HG03103 (cell line): ENCODE data around the gene METTL24.
"Not testable (repeated sequence)": the region's sequence is repeated elsewhere in the genome, so short reads cannot be mapped to it uniquely, and the experiment has no call there.

Experiments used
- ATAC-seq: cut with Tn5 transposase; IDR thresholded peaks from one replicate; pipeline ENCODE4 v1.9.1; 2021; ENCODE audit warnings: low read depth; ENCODE audit not compliant: unreplicated experiment

METTL24 gene

DNA sequence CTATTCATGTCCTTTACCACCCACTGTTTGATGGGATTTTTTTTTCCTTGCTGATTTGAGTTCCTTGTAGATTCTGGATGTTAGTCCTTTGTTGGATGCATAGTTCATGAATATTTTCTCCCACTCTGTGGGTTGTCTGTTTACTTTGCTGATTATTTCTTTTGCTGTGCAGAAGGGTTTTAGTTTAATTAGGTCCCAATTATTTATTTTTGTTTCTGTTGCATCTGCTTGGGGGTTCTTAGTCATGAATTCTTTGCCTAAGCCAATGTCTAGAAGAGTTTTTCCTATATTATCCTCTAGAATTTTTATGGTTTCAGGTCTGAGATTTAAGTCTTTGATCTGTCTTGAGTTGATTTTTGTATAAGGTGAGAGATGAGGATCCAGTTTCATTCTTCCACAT lies 85.4 kb downstream of the METTL24 start:
- ATAC-seq, result not testable (repeated sequence)

DNA sequence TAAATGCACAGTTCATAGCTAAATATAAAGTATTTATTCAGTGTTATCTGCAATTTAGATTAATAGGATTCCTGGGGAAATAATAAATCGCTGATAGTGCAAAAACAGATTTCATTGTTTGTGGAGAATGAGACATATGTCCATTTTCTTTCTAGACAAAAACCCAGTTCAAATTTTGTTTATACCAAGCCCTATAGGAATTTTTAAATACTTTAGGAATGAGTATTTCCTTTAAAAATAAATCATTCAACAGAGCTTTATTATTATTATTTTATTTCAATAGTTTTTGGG lies 86.5 kb downstream of the METTL24 start:
- no peak for ATAC-seq

DNA sequence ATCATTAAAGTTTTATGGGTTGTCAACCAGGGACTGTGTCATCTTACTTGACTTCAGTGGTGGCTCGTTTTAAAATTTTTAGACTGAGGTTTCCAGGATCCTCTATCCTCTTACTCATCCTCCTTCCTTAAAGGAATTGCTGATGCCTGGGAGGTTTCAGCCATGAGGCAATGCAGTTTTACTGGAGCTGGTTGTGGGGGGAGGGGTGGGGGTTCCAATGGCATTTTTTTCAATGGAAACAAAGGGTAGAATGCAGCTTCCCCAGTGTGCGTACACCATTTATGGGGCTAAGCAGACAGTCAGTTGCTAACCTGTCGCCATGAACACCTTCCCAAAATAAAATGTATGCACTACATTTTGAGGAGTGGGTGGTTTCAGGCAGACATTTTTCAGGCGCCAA lies 88.0 kb downstream of the METTL24 start:
- ATAC-seq, result no peak

DNA sequence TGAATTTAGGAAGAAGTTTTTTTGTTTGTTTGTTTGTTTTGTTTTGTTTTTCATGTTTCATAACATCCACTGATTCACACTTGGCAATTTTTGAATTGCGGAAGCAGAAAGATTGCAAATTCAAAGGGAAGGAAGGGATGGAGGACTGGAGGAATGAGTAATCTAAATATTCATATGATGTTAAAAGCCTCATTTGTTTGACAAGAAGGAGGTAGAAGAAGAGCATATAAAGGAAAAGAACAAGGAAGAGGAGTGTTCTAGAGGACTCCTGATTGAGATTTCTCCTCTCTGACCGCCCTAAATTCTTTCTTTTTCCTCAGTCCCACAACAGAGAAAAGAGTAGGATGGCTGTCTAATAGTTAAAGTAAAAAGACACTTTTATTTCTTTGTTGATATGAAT lies 88.5 kb downstream of the METTL24 start:
- no peak for ATAC-seq

DNA sequence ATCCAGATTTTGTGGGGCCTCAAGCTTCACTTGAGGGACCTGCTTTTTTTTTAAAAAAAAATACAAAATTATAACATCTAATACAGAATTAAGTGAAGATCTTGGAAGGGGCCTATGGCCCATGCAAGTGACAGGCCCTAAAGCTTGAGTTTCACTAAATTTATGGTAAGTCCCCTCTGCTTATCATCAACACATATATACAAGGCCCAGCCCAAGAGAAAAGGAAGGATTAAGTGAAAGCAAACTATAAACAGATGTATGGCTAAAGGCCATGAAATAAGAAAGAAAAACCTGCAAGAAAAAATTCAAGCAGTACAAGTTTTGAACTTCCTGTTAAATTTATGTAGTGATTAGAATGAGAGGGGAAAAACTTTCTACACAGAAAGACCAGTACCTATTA lies 91.2 kb downstream of the METTL24 start:
- no peak for ATAC-seq

DNA sequence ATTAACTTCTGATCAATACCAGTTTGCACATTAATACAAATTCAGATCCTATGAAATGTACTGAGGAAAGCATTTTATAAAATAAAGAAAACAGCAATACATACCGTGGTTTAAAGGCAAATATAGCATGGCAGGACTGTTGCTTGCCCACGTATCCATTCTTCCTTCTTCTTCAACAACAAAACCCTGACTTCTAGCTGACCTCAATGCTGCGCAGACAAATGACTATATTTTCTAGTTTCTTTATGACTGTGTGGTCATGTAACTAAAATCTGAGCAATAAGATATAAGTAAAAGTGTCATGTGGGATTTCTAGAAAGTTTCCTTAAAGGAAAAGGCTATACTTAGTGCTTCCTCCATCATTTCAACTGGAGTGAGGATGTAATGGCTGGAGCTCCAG lies 92.9 kb downstream of the METTL24 start:
- no peak for ATAC-seq

DNA sequence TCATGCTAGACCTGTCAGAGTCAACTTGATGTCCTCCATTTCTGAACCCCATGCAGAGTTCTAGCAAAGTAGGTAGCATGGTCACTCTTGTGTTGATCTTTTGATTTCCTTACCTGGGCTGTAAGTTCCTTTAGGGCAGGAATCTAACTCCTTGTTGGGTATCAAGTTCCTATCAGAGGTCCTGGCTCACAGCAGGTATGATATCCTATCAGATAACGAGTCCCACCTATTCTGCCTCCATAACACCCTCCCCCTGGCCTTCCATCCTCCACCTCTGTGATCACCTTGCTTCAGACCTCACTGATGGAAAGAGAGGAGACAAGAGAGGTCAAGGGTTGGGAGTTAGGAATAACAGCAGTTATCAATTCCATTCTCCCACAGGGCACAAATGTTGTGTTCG lies 101.8 kb downstream of the METTL24 start:
- no peak for ATAC-seq

DNA sequence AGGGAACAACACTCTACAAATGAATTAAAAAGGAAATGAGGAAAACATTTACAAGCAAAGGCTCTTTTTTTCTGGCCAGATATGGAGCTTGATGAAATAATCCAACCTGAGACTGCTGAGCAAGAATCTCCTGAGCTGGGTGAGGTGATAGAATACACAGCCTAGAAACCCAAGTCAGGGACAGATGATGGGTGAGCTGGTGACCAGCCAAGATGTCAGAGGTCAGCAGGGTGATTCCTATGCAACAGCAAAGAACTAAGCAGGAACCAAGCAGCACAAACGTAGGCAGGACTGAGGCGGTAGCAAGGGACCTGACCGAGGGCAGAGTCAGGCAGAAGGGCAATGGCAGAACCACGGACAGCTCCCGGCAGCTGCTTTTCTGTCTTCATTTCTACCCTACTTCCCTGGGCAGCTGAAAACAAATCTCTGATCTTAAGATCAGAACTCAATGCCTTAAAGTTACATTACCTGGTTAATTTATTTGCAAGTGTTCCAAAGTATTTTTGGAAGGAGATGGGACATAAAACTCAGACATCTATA lies 102.9 kb downstream of the METTL24 start:
- no peak for ATAC-seq

DNA sequence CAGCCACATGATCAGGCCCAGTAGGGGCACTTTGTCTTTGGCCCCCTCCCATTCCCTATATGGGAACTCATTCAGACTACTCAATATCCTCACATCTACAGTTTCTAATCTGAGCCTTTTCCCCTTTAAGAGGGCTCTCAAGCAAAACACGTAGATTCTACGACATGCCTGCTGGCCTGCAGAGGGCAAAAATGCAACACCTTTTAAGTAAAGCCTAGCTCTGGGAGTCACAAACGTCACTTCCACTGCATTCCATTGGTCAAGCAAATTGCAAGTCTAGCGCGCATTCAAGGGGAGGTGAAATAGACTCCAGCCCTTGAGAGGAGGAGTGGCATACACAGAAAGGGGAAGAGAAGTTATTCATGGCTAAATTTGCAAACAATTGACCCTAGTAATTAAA lies 107.3 kb downstream of the METTL24 start:
- no peak for ATAC-seq

DNA sequence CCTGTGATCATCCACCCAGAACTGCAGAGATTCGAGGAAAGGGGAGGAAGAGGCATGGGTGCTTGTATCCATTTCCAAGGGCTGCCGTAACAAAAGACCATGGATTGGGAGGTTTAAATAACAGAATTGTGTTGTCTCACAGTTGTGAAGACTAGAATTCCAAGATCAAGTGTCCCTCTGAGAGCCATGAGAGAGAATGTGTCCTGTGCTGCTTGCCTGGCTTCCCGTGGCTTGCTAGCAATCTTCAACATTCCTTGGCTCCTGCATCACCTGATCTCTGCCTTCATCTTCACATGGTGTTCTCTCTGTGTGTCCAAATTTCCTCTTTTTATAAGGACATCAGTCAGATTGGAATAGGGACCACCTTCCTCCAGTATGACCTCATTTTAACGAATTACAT lies 108.1 kb downstream of the METTL24 start:
- ATAC-seq, result no peak

DNA sequence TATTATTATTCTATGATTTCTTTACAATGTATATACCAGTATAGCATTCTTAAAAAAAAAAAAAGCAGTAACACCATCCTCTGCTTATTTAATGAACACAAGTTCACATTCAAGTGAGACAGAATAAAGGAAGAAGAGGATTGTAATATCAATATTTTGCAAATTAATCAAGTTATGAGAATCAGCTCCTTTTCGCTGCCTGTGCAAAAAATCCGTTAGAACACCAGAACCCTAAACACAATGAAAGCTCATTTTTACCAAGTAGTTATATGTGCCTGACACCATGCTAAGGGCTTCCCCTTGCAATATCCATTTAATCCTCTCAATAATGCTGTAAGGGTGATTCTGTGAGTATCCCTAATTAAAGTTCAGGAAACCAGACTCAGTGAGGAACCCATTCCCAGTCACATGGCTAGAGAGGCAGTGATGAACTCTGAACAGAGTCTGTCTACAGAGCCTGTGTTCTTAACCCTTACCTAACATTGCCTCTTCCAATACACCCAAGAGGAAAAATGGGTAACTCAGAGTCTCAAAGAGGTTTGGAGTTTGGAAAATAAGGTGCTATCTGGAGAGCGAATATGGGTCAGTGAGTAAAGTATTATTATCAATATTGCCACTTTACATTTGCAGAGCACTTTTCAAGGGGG lies 111.1 kb downstream of the METTL24 start:
- no peak for ATAC-seq

DNA sequence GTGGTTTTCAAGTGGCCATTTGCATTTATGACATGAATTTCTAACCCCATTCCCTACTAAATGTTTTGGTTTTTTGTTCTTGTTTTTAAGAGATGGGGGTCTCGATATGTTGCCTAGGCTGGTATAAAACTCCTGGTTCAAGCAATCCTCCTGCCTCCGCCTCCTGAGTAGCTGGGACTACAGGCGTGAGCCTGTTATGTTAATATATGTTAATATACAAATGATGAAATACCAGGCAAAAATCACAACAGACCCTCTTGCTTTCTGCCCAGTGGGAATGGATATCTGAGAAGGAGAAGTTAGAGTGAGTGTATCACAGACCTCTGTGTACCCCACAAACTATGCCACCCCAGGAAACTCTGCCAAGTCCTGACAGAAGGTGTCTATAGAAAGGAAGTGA lies 111.8 kb downstream of the METTL24 start:
- no peak for ATAC-seq

DNA sequence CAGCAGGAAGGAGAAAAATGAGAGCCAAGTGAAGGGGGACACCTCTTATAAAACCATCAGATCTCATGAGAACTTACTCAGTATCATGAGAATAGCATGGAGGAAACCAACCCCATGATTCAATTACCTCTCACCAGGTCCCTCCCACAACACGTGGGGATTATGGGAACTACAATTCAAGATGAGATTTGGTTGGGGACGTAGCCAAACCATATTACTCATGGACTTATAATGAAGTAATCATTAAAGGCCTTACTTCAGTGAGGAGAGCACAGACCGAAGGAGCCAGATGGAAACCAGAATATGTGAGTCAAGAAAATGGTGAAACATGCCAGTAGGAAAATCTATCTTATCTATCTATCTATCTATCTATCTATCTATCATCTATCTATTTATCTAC lies 113.5 kb downstream of the METTL24 start:
- not testable (repeated sequence) for ATAC-seq

DNA sequence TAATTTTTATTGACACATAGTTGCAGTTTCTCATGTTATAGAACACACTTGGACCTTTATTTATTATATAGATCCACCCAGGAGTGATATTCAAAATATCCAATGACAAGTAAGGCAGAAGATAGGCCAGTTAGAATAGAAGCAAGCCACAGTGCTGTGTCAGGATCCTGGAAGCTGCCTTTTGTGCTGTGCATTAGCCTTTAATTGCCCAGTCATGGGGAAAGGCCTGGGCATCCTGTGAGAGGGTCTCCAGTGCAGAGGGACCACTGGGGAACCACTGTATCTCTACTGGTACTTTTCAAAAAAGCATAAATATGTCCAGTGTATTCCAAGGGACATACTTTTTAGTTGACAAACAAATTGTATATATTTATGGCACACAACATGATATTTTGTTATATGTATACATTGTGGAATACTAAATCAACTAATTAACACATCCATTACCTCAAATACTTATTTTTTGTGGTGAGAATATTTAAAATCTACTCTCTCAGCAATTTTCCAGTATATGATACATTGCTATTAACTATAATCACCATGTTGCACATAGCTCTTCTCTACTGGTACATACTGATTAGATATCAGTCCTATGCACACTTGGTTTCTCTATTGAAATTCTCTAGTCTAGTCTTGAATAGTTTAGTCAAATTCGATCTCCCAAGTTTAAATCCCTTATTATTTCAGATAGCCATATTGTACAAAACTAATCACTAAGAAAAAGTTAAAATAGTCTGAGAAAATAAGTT lies 118.4 kb downstream of the METTL24 start:
- no peak for ATAC-seq

DNA sequence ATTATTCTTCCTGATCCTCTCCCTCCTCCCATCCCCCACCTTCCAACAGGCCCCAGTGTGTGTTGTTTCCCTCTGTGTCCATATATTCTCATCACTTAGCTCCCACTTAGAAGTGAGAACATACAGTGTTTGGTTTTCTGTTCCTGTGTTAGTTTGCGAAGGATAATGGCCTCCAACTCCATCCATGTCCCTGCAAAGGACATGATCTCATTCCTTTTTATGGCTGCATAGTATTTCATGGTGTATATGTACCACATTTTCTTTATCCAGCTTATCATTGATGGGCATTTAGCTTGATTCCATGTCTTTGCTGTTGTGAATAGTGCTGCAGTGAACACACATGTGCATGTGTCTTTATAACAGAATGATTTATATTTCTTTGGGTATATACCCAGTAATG lies 122.1 kb downstream of the METTL24 start:
- not testable (repeated sequence) for ATAC-seq

DNA sequence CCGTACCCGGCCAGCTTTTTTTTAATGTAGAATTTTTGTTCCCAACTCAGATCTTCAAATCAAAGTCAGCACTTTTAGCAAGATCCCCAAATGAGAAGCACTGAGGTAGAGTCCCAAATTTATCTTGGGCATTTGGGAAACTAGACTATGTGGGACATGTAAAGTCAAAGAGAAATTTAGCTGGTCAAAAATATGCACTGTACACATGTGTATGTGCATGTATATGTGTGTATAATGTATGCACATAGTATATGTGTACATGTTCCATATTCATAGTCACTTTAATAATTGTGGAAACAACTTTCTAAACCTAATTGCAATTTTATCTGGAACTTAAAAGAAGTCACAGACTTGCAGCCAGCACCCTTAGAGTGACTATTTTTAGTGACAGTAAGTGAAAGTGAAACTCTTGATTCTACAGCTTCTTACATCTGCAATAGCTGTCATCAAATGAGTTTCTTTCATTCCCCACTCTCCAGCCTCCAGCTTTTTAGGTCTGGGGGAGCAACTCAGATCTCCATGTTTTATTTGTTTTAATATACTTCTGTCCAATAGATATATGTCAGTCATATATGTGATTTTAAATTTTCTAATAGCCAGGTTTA lies 124.3 kb downstream of the METTL24 start:
- ATAC-seq, result peak; percentile 93

DNA sequence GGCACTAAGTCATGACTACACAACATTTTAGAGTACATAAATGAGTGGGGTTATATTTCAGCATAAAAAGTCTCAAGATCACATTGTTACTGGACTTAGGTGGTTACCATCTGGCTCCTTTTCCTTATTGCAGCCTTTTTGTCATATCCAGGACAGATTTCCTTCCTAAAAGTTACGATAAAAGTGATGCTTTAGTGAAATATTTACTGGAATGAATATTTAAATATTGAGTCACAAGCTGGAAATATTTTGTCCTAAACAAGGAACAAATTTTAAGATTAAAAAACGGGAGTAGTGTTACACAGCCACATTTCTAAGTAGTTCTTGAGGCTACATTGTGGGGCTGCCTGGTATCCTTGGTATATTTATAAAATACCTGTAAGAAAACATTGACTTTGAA lies 125.7 kb downstream of the METTL24 start:
- no peak for ATAC-seq

DNA sequence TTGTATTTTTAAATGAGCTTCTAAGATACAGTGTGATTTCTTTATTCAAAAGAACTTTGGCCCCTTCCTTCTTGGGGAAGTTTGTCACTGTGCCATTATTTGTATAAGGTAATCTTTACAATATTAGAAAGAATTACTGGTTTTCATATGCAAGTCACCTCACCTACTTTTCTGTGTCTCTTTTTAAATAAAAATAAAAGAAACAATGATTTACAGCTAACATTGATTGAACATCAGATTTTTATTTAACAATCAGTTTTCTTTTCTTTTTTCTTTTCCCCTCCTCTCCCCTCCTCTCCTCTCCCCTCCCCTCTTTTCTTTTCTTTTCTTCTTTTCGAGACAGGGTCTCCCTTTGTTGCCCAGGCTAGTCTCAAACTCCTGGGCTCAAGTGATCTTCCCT lies 131.9 kb downstream of the METTL24 start:
- ATAC-seq, result no peak

DNA sequence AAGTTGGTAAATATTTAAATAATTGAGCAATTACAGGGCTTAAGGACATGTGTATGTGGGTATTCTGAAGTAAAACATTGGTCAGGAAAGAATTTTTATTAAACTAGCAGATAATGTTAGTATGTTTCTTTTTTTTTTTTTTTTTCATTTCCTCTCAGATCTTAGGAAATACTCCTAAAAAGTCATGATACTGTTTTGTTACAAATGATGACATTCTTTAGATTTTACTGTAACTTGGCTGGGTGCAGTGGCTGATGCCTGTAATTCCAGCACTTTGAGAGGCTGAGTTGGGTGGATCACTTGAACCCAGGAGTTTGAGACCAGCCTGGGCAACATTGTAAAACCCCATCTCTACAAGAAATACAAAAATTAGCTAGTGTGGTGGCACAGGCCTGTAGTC lies 136.4 kb downstream of the METTL24 start:
- no peak for ATAC-seq

DNA sequence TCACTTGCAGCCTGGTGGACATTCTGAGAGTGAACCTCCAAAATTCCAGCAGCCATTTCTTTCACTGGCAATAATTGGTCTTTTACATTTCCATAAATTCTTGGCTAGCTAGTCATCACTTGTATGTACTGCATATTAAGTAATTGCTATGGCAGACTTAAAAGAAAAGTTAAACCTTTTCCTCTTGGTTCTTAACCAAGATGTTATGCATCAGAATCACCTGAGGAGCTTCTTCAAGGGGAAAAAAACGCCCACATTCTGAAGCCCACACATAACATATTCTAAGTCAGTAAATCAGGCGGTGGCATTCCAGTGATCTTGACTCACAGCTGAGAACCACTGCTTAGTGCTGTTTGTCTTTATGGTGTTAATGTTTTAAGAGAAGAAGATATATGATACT lies 140.9 kb downstream of the METTL24 start:
- ATAC-seq, result no peak

DNA sequence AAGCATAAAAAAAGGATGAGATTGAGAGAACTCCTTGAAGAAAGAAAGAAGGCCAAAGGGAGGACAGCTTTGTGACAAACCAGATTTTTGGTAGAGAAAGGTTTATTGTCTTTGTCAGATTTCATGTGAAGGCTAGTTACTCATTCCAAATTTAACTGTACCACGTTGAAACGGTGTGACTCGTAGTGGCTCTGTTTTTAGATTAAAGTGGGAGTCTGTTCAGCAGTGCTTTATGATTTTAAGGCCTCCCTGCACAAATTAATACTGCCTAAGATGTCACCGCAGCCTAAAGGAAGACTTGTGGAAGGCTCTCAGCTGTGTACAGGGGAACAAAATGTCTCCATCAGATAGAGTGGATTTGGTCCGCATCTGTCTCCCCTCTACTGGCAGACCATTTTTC lies 142.0 kb downstream of the METTL24 start:
- no peak for ATAC-seq

DNA sequence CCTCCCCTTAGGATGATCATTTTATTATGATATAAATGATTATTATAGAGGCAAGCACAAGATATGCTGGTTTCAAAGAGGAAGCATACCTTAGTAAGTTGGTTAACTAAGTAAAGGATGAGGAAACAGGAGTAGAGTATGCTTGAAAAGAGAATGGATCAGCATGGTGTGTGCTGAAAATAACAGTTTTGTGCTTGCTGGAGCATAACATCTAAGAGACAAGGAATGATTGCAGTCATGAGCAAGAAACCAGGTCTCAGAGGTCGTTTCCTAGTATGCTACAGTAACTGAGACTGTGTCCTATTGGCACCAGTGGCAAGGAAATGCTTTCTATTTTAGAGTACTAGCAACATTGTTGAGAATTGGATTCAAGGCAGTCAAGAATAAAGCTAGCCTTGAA lies 143.8 kb downstream of the METTL24 start:
- ATAC-seq, result no peak
